K562 (cell line): ENCODE measurements around the gene RAE1. TPM values are rescaled to one million over a fixed set of nuclear protein-coding genes. Genes with fewer than 3 reads are reported as not detected.

ENCODE experiments used
- ESRRB ChIP-seq: fragments of 250-450 bp; sonication (Bioruptor Pico); IDR thresholded peaks from 2 replicates; pipeline ENCODE4 v1.5.0; 2020; ENCODE audit warnings: mild to moderate bottlenecking, moderate library complexity, borderline replicate concordance
- HIVEP1 ChIP-seq: fragments of 250-450 bp; sonication (Bioruptor Pico); IDR thresholded peaks from 2 replicates; pipeline ENCODE4 v1.4.0; 2020; ENCODE audit warnings: mild to moderate bottlenecking
- POLR2B ChIP-seq: fragments of 450-650 bp; IDR thresholded peaks from 2 replicates; pipeline ENCODE4 v1.6.1; 2018; ENCODE audit warnings: low read depth; ENCODE audit not compliant: partially characterized antibody
- TAL1 ChIP-seq: fragments of 450-650 bp; IDR thresholded peaks from 2 replicates; pipeline ENCODE4 v1.6.1; 2016; ENCODE audit warnings: mild to moderate bottlenecking
- ZBTB7A ChIP-seq: IDR thresholded peaks from 2 replicates; pipeline ENCODE4 v1.6.1; 2011; ENCODE audit warnings: low read depth, mild to moderate bottlenecking, low read length, moderate library complexity, borderline replicate concordance; ENCODE audit not compliant: control insufficient read depth
- ZFP1 ChIP-seq: fragments of 450-650 bp; formaldehyde crosslinking; IDR thresholded peaks from 2 replicates; pipeline ENCODE4 v1.4.0; 2020; ENCODE audit warnings: mild to moderate bottlenecking, mixed read lengths
- ZNF174 ChIP-seq: fragments of 250-450 bp; sonication (Bioruptor Pico); IDR thresholded peaks from 2 replicates; pipeline ENCODE4 v1.4.0; 2020; ENCODE audit warnings: mild to moderate bottlenecking
- ZNF224 ChIP-seq: sonication (generic); formaldehyde crosslinking; IDR thresholded peaks from 2 replicates; pipeline ENCODE4 v1.8.0; 2022; ENCODE audit warnings: mild to moderate bottlenecking, missing genetic modification reagents
- ZNF324 ChIP-seq: fragments of 250-450 bp; sonication (Bioruptor Pico); IDR thresholded peaks from 2 replicates; pipeline ENCODE4 v1.4.0; 2020; ENCODE audit warnings: mild to moderate bottlenecking
- polyA plus RNA-seq, 8 experiments: library from polyadenylated mRNA; depleted of rRNA in 4 of 8; stranded (reverse) in 5 of 8; unstranded in 3 of 8; fragments of >200 nt; fragmentation: Nextera tagmentation in 2 of 8; fragmentation: Illumina TruSeq in 1 of 8; extraction: Ambion mirVana in 2 of 8; extraction: Trizol in 1 of 8; gene quantifications; 2 replicates each; pipeline versions ENCODE4 v1.2.1 to v1.2.3, GENCODE V29; 2011 to 2014; ENCODE audit warnings: inconsistent platforms in 1 of 8, missing spikeins in 1 of 8
- total RNA-seq, 7 experiments: library from RNA; depleted of rRNA in 6 of 7; stranded (reverse); fragments of >200 nt in 6 of 7; fragmentation: Illumina TruSeq in 2 of 7; extraction: Trizol in 2 of 7; gene quantifications; 2 replicates each; pipeline versions ENCODE4 v1.2.1 to v1.2.3, GENCODE V29; 2011 to 2021; ENCODE audit warnings: low replicate concordance in 1 of 7
- TF ChIP-seq, protein P1 (sequence below): sonication (generic); formaldehyde crosslinking; IDR thresholded peaks from 2 replicates; pipeline ENCODE4 v1.8.0; 2022; ENCODE audit warnings: mild to moderate bottlenecking, missing genetic modification reagents
- TF ChIP-seq, protein P2 (sequence below), 2 experiments: fragments of 250-450 bp in 1 of 2; fragments of 450-650 bp in 1 of 2; sonication (Bioruptor Pico) in 1 of 2; IDR thresholded peaks; 2 replicates each; pipeline versions ENCODE4 v1.6.1 to v1.8.0; 2016 to 2021; ENCODE audit warnings: mild to moderate bottlenecking in 2 of 2, moderate library complexity in 2 of 2, missing compliant biosample characterization in 1 of 2, missing genetic modification characterization in 1 of 2
- TF ChIP-seq, protein P3 (sequence below), 2 experiments: fragments of 450-650 bp in 1 of 2; sonication (generic) in 1 of 2; formaldehyde crosslinking in 1 of 2; IDR thresholded peaks; 2 replicates each; pipeline versions ENCODE4 v1.7.1 to v1.9.0; 2016 to 2022; ENCODE audit warnings: inconsistent platforms in 1 of 2, mild to moderate bottlenecking in 1 of 2, missing genetic modification reagents in 1 of 2

RAE1 gene
- total and polyA plus RNA-seq, 9 of the 15 experiments (the other 6 are each of a cell fraction or from before 2014, with no cell fraction given): 33.7 to 248 (median 77.7) TPM

GRCh38 chr20:57409672-57410397, 58.8 kb downstream of the RAE1 start (continued):
- TF ChIP-seq, protein P1, sequence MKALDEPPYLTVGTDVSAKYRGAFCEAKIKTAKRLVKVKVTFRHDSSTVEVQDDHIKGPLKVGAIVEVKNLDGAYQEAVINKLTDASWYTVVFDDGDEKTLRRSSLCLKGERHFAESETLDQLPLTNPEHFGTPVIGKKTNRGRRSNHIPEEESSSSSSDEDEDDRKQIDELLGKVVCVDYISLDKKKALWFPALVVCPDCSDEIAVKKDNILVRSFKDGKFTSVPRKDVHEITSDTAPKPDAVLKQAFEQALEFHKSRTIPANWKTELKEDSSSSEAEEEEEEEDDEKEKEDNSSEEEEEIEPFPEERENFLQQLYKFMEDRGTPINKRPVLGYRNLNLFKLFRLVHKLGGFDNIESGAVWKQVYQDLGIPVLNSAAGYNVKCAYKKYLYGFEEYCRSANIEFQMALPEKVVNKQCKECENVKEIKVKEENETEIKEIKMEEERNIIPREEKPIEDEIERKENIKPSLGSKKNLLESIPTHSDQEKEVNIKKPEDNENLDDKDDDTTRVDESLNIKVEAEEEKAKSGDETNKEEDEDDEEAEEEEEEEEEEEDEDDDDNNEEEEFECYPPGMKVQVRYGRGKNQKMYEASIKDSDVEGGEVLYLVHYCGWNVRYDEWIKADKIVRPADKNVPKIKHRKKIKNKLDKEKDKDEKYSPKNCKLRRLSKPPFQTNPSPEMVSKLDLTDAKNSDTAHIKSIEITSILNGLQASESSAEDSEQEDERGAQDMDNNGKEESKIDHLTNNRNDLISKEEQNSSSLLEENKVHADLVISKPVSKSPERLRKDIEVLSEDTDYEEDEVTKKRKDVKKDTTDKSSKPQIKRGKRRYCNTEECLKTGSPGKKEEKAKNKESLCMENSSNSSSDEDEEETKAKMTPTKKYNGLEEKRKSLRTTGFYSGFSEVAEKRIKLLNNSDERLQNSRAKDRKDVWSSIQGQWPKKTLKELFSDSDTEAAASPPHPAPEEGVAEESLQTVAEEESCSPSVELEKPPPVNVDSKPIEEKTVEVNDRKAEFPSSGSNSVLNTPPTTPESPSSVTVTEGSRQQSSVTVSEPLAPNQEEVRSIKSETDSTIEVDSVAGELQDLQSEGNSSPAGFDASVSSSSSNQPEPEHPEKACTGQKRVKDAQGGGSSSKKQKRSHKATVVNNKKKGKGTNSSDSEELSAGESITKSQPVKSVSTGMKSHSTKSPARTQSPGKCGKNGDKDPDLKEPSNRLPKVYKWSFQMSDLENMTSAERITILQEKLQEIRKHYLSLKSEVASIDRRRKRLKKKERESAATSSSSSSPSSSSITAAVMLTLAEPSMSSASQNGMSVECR (CRISPR knock-in tag): no peak; the same call in 1 of the 2 replicates
- TF ChIP-seq ZBTB7A (peak; percentile 86), ZNF174 (no peak), HIVEP1 (CRISPR knock-in tag) (no peak), ZNF324 (CRISPR knock-in tag) (no peak), ZNF224 (no peak), TAL1 (peak; percentile 97), POLR2B (peak; percentile 52), ZFP1 (CRISPR knock-in tag) (no peak), ESRRB (CRISPR knock-in tag) (no peak)
- TF ChIP-seq, protein P2, sequence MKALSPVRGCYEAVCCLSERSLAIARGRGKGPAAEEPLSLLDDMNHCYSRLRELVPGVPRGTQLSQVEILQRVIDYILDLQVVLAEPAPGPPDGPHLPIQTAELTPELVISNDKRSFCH (CRISPR knock-in tag; IDR thresholded peaks at IDR 0.05): no peak
- TF ChIP-seq, protein P2 (tag; IDR thresholded peaks at IDR 0.05): peak; percentile 89
- TF ChIP-seq, protein P3, sequence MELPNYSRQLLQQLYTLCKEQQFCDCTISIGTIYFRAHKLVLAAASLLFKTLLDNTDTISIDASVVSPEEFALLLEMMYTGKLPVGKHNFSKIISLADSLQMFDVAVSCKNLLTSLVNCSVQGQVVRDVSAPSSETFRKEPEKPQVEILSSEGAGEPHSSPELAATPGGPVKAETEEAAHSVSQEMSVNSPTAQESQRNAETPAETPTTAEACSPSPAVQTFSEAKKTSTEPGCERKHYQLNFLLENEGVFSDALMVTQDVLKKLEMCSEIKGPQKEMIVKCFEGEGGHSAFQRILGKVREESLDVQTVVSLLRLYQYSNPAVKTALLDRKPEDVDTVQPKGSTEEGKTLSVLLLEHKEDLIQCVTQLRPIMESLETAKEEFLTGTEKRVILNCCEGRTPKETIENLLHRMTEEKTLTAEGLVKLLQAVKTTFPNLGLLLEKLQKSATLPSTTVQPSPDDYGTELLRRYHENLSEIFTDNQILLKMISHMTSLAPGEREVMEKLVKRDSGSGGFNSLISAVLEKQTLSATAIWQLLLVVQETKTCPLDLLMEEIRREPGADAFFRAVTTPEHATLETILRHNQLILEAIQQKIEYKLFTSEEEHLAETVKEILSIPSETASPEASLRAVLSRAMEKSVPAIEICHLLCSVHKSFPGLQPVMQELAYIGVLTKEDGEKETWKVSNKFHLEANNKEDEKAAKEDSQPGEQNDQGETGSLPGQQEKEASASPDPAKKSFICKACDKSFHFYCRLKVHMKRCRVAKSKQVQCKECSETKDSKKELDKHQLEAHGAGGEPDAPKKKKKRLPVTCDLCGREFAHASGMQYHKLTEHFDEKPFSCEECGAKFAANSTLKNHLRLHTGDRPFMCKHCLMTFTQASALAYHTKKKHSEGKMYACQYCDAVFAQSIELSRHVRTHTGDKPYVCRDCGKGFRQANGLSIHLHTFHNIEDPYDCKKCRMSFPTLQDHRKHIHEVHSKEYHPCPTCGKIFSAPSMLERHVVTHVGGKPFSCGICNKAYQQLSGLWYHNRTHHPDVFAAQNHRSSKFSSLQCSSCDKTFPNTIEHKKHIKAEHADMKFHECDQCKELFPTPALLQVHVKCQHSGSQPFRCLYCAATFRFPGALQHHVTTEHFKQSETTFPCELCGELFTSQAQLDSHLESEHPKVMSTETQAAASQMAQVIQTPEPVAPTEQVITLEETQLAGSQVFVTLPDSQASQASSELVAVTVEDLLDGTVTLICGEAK (IDR thresholded peaks at IDR 0.05): no peak
- TF ChIP-seq, protein P3 (CRISPR knock-in tag; IDR thresholded peaks at IDR 0.05): no peak
